ENCODE results near the gene HTT.

HTT gene

DNA sequence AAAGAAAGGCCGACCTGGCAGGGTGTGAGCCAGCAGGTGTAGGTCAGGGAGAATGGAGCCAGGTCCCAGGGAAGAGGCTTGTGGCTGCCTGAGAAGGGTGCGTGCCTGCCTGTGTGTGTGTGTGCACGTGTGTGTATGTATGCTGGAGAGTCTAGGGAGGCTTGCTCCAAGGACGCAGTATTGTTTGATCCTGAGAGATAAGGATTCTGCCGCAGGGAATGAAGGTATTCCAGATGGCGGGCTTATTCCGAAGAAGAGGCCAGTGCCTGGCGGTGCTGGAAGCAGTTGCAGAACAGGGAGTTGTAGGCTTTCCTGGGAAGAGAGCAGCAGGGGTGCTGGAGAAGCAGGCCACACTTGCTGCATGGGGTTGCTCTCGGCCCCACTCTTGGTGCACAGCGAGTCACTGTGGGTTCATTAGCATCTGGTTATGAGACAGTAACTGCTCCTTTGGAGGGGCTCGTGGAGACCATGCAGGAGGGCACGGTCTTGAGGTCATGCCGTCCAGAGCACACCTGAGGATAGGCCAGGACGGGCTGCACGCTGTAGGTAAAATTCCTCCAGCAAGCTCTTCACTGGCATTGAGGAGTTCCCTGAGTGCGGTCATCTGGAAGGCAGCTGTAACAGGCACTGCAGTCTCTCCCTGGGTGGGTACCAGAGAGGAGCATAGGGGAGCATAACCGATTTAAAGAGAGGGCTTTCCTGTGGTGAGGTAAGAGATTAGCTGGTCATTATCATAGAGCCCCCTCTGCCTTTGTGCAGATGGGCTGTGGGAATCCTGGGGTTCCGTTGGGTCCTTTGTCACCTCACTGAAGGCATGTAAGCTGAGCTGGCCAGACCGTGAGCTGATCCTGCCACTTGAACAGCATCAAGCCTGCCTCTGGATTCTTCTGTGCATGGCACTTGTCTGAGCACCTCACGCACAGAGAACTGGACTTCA, 144.6 kb downstream of the HTT start:
- DNase-seq (ENCODE audit: low read depth in 2 of 2): no peak

DNA sequence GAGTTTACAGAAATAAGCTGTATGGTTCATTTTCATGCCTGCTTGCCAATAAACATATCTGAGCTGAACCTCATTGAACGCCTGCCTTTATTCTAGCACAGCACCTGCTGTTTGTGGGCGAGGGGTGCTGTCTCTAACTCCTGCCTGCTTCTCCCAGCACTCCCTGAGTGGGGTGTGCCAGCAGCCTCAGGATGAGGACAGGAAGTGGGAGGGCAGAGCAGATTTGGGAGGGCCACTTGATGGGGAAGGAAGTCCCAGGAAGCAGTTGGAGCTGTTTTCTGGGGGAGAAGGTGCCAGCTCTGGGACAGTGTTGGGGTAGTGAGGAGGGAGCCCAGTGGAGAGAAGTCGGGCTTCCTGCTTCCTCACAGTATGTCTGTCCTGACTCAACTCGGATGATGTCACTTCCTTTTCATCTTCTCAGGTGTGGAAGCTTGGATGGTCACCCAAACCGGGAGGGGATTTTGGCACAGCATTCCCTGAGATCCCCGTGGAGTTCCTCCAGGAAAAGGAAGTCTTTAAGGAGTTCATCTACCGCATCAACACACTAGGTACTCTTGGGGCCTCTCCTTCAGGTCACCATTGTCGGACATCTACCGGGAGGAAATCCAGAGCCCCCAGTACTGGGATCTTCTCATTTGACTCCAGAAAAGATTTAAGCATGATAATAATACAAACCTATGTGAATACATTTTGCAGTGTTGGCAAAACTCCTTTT, 145.4 kb downstream of the HTT start:
- no peak for DNase-seq (ENCODE audit: low read depth in 2 of 2)

DNA sequence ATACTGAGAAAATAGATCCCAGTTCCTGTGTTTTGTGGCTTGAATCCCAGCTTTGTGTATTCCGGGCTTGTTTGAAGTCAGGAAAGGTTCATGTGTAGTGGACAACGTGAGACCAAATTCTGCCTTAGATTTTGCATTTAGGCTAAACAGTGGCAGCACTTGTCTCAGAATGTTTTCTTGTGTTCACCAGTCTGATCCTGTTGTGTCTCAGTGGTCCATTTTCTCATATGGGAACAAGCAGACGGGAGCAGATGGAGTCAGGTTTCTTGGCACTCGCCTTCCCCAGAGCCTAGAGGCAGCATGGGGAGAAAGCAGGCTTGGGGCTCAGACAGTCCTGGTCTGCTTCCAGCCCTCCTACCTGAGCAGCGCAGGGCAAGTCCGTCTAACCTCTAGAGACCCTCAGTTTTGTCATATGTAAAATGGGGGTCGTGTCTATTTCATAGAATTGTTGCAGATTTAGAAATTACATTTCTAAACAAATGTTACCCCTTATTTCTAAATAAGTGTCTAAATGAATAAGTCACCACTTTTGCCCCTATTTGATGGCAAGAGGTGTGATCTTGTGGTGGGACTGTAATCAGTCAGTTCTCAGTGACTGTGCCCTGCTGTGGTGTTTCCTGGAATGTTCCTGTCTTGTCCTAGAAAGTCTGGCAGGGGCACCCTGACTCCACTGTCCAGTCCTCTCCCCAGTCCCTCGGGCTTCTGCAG, 146.1 kb downstream of the HTT start:
- DNase-seq (ENCODE audit: low read depth in 2 of 2): no peak

DNA sequence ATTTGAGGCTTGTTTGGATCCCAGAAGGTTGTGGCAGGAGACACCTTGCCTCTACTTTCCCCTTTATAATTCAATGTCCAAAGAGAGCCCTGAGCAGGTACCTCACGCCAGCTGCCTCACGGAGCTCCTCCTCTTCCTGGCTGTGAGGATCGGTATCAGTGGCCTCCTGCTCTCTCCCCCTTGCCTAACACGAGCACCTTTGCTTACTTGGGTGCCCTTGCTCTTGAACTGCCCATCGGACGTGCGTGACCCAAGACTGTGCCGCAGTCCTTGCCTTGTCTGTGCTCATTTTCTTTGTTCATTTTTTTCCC, 146.7 kb downstream of the HTT start:
- no peak for DNase-seq (ENCODE audit: low read depth in 2 of 2)

DNA sequence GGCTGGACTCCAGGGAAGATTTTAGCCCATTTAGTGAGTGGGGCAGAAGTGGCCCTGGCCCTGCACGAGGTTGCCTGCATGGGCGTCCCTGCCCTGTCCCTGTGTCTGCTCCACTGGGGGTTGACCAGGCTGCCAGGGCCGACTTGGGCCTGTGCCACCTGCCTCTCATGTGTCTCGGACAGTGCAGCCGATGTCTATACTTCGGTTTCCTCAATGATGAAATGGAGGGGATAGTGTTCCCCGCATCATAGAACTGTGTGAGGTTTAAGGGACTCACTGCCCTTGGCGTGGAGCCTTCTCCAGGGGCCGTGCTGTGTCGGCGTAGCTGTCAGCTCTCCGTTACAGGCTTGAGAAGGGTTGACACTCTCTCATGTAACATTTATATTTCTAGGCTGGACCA, 147.5 kb downstream of the HTT start:
- DNase-seq (ENCODE audit: low read depth in 2 of 2): no peak

DNA sequence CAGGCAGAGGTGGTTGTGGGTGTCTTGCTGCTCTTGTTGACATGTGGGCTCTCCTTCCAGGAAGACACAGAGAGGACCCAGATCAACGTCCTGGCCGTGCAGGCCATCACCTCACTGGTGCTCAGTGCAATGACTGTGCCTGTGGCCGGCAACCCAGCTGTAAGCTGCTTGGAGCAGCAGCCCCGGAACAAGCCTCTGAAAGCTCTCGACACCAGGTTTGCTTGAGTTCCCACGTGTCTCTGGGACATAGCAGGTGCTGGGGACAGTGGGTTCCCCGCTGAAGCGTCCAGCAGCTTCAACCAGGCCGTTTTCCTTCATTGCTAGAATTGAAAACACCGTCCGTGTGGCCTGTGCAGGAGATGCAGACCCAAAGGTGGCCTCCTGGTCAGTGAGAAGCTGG, 148.9 kb downstream of the HTT start:
- DNase-seq (ENCODE audit: low read depth in 2 of 2): no peak

DNA sequence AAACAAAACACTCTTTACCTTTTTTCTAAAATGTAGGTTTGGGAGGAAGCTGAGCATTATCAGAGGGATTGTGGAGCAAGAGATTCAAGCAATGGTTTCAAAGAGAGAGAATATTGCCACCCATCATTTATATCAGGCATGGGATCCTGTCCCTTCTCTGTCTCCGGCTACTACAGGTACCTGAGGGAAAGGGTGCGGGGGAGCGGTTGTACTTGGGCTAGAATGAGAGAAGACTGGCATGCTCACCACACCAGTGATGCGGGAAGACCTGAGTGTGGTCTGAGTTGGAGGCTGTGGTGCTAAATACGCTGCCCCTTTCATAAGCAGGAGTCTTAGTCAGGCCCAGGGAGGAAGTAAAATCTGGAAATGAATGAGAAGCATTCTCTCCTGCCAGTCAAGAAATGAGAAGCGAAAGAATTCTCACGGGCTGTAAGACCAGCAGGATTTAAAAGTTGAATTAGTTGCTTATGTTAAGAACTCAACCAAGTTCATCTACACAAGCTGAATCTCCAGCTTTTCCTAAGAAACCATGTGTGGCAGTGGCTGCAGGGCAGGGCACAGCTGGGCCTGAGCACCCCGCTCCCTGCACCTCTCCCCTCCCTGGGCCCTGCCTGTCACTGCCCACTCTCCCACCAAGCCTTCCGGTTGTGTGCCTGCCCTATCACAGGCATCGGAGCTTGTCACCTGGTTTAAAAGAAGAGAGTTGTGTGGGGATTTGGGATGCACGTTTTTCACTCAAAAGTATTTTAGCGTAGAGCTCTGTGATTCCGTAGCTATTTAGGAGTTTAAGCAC, 149.7 kb downstream of the HTT start:
- DNase-seq (ENCODE audit: low read depth in 2 of 2): no peak

DNA sequence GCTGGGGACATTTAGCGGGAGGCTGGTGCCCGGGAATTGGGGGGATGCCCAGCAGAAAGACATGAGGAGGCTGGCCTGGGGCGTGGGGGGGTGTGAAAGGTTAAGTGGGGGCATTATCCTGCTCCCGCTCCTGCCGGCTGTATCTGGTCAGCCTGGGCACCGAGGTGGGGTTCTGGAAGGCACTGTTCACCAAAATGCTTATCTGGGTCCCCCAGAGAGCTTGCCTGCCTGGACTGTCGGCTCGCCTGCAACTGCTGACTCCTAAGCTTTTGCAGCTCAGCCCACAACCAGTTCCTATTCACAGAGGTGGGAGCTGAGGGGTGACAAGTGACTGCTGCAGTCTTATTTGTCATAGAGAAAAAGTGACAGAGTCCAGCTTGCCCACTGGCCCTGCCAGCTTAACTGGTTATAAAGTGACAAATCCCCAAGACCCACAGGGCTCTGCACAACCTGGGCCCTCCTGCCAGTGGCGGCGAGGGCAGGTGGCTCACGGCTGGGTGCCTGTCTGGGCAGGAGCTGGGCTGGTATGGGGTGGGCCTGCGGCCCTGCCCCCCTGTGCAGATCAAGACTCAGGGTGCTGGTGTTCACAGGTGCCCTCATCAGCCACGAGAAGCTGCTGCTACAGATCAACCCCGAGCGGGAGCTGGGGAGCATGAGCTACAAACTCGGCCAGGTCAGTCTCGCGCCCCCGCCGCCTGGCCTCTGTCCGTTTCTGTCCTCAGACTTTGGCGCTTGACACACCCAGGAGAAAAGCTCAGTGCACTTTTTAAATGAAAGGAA, 150.8 kb downstream of the HTT start:
- DNase-seq (ENCODE audit: low read depth in 2 of 2): no peak

DNA sequence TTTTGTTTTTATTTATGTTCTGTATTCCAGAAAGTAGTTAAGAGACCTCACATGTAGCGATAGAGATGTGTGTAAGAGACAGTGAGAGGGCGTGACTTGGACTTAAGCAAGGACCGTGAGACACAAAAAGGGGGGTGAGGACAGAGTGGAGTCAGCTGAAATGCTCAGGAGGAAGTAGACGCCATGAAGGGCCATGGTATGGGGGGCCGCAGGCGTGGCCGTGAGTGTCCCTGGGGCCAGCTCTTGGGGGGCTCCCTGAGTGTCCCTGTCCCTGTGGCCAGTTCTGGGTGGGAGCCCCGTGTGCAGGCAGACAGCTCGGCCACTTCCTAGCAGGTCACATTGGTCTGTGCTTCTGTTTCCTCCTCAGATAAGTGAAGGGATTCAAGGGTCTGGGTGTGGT, 151.5 kb downstream of the HTT start:
- no peak for DNase-seq (ENCODE audit: low read depth in 2 of 2)

DNA sequence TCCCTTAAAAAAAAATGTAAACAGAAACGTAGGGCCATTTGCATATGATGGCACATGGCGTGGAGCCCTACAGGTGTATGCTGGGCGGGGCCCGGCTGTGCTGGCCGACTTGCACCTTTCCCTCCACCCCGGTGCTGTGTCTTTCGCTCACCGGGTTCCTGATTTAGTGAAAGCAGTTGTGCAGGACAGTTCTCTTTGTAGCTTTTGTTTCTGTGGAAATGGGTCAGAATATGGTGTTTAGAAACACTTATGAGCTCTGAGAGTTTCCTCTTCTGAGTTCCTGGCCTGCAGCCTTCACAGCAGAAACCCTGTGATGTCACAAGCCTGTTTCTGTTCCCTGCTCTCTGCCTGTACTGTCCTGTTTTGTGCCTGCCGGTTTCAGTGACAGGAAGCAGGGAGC, 152.0 kb downstream of the HTT start:
- DNase-seq (ENCODE audit: low read depth in 2 of 2): no peak

DNA sequence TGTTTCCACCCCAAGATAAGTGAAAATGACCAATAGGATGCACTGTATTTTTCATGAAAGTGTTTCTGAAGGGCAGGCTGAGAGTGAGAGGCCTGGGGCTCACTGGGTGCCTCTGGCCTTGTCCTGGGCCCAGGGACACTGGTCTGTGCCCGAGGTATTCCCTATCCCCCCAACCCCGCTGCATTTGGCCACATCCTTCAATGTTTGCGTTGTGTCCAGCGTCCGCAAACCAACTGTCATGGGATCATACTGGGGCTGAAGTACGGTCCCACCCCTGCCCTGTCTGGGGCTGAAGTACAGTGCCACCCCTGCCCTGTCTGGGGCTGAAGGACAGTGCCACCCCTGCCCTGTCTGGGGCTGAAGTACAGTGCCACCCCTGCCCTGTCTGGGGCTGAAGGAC, 152.5 kb downstream of the HTT start:
- no peak for DNase-seq (ENCODE audit: low read depth in 2 of 2)

DNA sequence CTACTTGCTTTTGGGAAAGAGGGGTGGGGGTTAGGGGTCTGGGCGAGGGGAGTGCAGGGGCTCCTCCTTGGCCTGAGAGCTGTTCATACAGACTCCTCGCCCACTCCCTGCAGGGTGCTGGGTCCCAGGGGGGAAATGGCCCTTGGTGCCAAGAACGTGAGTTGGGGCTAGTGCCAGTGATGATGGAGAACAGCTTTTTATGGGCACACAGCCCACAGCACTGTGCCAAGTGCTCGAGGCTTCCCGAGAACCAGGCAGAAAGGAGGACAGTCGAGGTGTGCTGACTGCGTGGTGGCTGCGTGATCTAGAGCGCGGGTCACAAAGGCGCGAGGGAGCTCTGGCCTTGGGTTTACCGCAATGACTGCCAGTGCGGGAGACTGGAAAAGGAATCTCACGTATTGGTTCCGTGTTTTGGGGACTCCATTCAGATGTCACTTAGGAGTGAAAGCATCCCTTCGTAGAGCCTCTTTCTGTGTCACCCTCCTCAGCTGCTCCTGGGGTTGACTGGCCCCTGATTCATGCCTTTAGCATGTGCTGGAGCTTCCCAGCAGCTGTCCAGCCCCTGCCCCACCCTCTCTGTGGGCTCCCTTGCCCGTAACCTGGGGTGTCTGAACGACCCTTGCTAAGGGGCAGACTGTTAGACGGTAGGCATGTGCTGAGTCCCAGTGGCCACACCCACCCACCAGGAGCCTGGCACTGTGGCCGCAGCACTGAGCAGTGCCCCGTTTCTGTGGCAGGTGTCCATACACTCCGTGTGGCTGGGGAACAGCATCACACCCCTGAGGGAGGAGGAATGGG, 153.6 kb downstream of the HTT start:
- DNase-seq (ENCODE audit: low read depth in 2 of 2): no peak

DNA sequence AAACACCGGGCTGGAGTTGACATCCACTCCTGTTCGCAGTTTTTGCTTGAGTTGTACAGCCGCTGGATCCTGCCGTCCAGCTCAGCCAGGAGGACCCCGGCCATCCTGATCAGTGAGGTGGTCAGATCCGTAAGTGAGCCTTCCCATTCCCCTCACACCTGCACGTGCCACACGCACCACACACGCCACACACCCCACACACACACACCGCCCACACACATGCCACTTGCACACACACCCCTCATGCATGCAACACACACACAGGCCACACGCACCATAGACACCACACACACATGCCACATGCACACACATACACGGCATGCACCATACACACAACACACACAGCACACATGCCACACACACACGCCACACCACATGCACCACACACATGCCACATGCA, 154.4 kb downstream of the HTT start:
- no peak for DNase-seq (ENCODE audit: low read depth in 2 of 2)

DNA sequence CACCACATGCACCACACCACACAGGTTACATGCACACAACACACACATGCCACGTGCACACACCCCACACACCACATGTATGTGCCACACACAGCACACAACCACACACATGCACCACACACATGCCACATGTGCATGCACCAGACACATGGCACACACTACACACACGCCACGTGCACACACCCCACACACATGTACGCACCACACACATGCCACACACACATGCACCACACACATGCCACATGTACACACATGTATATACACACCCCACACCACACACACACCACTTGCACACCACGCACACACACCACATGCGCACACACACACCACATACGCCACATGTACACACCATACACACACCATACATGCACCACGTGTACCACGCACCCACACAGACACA, 154.8 kb downstream of the HTT start:
- no peak for DNase-seq (ENCODE audit: low read depth in 2 of 2)

DNA sequence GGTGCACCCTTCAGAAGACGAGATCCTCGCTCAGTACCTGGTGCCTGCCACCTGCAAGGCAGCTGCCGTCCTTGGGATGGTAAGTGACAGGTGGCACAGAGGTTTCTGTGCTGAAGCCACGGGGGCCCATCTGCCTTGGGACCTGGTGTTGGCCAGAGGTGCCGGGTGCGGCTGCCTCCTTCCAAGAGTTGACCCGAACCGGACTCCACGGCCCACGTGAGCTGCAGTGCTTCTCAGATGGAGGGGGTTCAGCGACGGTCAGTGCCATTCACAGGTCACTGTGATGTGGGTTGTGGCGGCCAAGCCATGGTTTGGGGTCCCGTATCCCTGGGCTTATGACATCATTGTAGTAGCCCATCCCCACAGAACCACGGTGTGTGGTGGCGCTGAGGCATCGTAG, 155.5 kb downstream of the HTT start:
- DNase-seq (ENCODE audit: low read depth in 2 of 2): no peak

DNA sequence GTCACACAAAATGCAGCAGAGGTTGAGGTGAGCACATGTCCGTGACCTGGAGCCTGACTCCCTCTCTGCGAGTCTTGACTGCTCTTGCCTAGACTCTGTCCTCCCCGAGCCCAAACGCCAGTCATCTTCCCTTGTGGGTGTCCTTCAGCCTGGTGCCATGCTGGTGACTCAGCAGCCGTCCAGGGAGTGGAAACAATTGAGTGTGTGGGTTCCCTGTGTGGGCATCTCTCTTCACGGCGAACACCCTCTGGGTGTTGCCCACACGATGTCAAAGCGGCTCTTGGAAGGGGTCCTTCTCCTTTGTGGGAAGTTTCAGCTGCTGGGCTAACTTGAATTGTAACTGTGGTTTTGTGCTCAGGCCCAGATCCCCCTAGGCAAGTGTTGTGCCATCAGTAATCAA, 157.0 kb downstream of the HTT start:
- no peak for DNase-seq (ENCODE audit: low read depth in 2 of 2)

DNA sequence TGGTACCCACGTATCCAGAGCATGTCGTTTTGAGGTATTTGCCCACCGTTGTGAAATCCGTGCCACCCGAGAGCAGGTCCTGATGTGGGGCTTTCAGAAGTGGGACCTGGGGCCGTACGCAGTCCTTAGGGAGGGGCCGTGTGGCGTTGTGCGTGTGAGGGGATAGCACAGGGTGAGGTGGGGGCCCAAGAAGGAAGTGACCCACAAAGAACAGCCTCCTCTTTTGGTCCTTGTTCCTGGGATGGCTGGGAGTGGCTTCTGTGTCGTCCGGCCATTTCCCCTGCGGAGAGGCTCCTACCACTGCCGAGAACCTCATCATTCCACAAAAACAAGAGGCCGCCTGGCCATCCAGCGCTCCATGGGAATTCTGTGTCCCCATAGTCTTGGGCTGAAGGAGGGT, 157.5 kb downstream of the HTT start:
- no peak for DNase-seq (ENCODE audit: low read depth in 2 of 2)

DNA sequence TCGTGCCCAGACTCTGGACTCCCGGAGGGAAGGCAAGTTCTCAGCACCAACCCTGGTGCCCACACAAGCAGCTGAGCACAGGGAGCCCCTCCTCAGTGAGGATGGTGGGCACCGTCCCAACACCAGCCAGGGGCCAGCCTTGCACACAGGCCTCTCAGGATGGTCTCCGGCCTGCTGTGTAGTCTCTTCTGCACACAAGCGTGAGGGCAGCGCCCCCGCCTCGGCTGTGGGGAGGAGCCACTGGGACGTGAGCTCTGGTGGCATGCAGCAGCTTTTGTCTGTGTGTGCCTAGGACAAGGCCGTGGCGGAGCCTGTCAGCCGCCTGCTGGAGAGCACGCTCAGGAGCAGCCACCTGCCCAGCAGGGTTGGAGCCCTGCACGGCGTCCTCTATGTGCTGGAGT, 158.4 kb downstream of the HTT start:
- no peak for DNase-seq (ENCODE audit: low read depth in 2 of 2)

DNA sequence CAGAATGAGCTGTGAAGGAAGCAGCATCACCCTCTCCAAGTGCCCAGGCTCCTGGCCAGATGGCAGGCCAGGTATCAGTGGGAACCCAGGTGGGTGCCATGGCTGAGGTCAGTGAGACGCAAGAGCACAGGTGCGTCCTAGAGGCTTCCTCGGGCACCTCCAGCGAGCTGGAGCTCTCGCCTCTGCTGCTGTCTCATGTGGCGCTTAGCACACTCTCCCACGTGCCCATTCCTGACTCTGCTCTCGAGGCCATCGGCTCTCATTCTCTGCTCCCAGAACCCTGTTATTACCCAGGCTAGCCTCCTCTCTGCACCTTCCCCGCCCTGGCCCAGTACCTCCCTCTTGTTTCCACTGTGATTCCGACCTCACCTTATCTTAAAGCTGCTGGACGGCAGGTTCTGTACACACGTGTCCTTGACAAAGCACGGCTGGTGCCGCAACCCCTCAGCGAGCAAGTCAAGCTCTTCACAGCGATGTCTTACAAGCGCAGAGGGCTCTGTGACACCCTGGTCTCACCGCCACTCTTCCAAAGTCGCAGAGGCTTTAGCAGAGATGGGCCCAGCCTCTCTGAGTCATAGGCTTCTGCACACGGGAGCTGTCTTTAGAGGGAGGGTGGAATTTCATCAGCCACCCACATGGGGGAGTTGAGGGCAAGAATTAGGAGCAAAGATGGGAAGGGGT, 159.1 kb downstream of the HTT start:
- DNase-seq (ENCODE audit: low read depth in 2 of 2): no peak

All from stimulated activated CD4-positive, alpha-beta T cell treated with anti-CD3 and anti-CD28 coated beads, Interleukin-4, amount 100 ng/mL, for 48 hours (primary cell).